H1 (cell line): ENCODE measurements around the gene LMTK2. TPM values are rescaled to one million over a fixed set of nuclear protein-coding genes. Genes with fewer than 3 reads are reported as not detected.

Experiments used
- CTCF ChIA-PET: fragments of 300-600 bp; sonication (Branson Sonifier 250); formaldehyde crosslinking; loops from one replicate; lab custom pipeline; 2021; ENCODE audit not compliant: partially characterized antibody; lab: Charles Lee
- POLR2A ChIA-PET: fragments of 300-600 bp; sonication (Branson Sonifier 250); formaldehyde crosslinking; loops from one replicate; lab custom pipeline; 2021; ENCODE audit warnings: inconsistent platforms; ENCODE audit not compliant: partially characterized antibody; lab: Charles Lee
- DNase-seq, 2 experiments: peaks; one replicate each; pipeline versions ENCODE4 v3.0.0 to v3.0.0-alpha.2; 2010 to 2022; ENCODE audit warnings: low spot score in 2 of 2, low read depth in 1 of 2, mixed read lengths in 1 of 2
- FAIRE-seq: peaks from 2 replicates; lab custom pipeline; 2011; peaks lifted over from hg19 to GRCh38; lab: Jason Lieb, UNC
- H2AFZ ChIP-seq: 2 replicates; pipeline ENCODE4 v1.8.1; 2012; ENCODE audit warnings: low read length, inconsistent platforms
- H2AK5ac ChIP-seq: 2 replicates; pipeline ENCODE4 v1.6.1; 2013; ENCODE audit warnings: low read depth, low read length
- H2BK120ac ChIP-seq: replicated peaks from 2 replicates; pipeline ENCODE3; 2013; ENCODE audit warnings: low read depth, low read length, inconsistent platforms
- H2BK12ac ChIP-seq: 2 replicates; pipeline ENCODE4 v1.6.1; 2013; ENCODE audit warnings: low read depth, low read length
- H2BK15ac ChIP-seq: 2 replicates; pipeline ENCODE4 v1.6.1; 2013; ENCODE audit warnings: low read length
- H2BK20ac ChIP-seq: 2 replicates; pipeline ENCODE4 v1.6.1; 2013; ENCODE audit warnings: low read length
- H2BK5ac ChIP-seq: 2 replicates; pipeline ENCODE4 v1.6.1; 2013; ENCODE audit warnings: low read depth, low read length
- H3K14ac ChIP-seq: 2 replicates; pipeline ENCODE4 v1.6.1; 2013; ENCODE audit warnings: inconsistent platforms; ENCODE audit not compliant: insufficient read length
- H3K18ac ChIP-seq: 2 replicates; pipeline ENCODE4 v1.6.1; 2013; ENCODE audit warnings: low read length; ENCODE audit errors: extremely low read depth
- H3K23ac ChIP-seq: 2 replicates; pipeline ENCODE4 v1.6.1; 2013; ENCODE audit warnings: inconsistent platforms; ENCODE audit not compliant: insufficient read length
- H3K23me2 ChIP-seq: 2 replicates; pipeline ENCODE4 v1.6.1; 2013; ENCODE audit warnings: low read depth, low read length
- H3K27ac ChIP-seq: 2 replicates; pipeline ENCODE4 v1.6.1; 2011; ENCODE audit warnings: low read depth, low read length, inconsistent platforms
- H3K27me3 ChIP-seq, 4 experiments: replicated peaks in 1 of 4; 1 replicate in 1 of 4; 2 replicates in 3 of 4; pipeline versions ENCODE4 v1.6.1 to v1.8.1; 2011 to 2013; ENCODE audit warnings: low read length in 3 of 4, mild to moderate bottlenecking in 3 of 4, inconsistent platforms in 2 of 4, mixed read lengths in 2 of 4, moderate library complexity in 1 of 4; ENCODE audit not compliant: control insufficient read depth in 3 of 4, insufficient read depth in 3 of 4; ENCODE audit errors: extremely low read depth in 1 of 4
- H3K36me3 ChIP-seq, 4 experiments: 2 replicates each; pipeline versions ENCODE4 v1.6.1 to v1.8.1; 2011 to 2013; ENCODE audit warnings: mild to moderate bottlenecking in 4 of 4, low read length in 3 of 4, moderate library complexity in 2 of 4, control low read depth in 1 of 4, inconsistent platforms in 1 of 4; ENCODE audit not compliant: insufficient read depth in 4 of 4, control insufficient read depth in 2 of 4
- H3K4ac ChIP-seq: replicated peaks from 2 replicates; pipeline ENCODE3; 2013; ENCODE audit warnings: low read length, low read depth, mixed read lengths, inconsistent platforms; ENCODE audit not compliant: insufficient read length
- H3K4me1 ChIP-seq, 4 experiments: replicated peaks in 1 of 4; 1 replicate in 1 of 4; 2 replicates in 3 of 4; pipeline versions ENCODE4 v1.6.1 to v1.8.1; 2011 to 2013; ENCODE audit warnings: low read length in 3 of 4, inconsistent platforms in 2 of 4, mixed read lengths in 1 of 4; ENCODE audit not compliant: insufficient read depth in 4 of 4, control insufficient read depth in 3 of 4
- H3K4me2 ChIP-seq, 2 experiments: 2 replicates each; pipeline versions ENCODE4 v1.6.1 to v1.8.1; 2011 to 2013; ENCODE audit warnings: low read depth in 2 of 2, low read length in 2 of 2, control low read depth in 1 of 2, inconsistent platforms in 1 of 2, mild to moderate bottlenecking in 1 of 2; ENCODE audit not compliant: insufficient read depth in 1 of 2
- H3K4me3 ChIP-seq, 4 experiments: fragments of 200-600, 300-600 bp in 1 of 4; sonication (generic), shearing (Covaris generic), sonication (Bioruptor Twin) in 1 of 4; 2 replicates each; pipeline versions ENCODE4 v1.5.1 to v1.8.1; 2011 to 2016; ENCODE audit warnings: low read length in 4 of 4, low read depth in 3 of 4, control low read depth in 2 of 4, inconsistent platforms in 2 of 4, mild to moderate bottlenecking in 2 of 4, mixed read lengths in 1 of 4, moderate library complexity in 1 of 4; ENCODE audit not compliant: insufficient read depth in 2 of 4; ENCODE audit errors: extremely low read depth in 1 of 4
- H3K56ac ChIP-seq: replicated peaks from 2 replicates; pipeline ENCODE3; 2013; ENCODE audit warnings: low read depth, mild to moderate bottlenecking, mixed read lengths, low read length, inconsistent platforms; ENCODE audit not compliant: insufficient read length
- H3K79me1 ChIP-seq: 2 replicates; pipeline ENCODE4 v1.6.1; 2013; ENCODE audit warnings: low read depth, low read length, control low read depth
- H3K79me2 ChIP-seq, 2 experiments: 2 replicates each; pipeline versions ENCODE4 v1.6.1 to v1.8.1; 2012 to 2013; ENCODE audit warnings: low read length in 2 of 2, mild to moderate bottlenecking in 2 of 2, inconsistent platforms in 1 of 2; ENCODE audit not compliant: insufficient read depth in 2 of 2, control insufficient read depth in 1 of 2
- H3K9ac ChIP-seq, 4 experiments: replicated peaks in 1 of 4; 1 replicate in 1 of 4; 2 replicates in 3 of 4; pipeline versions ENCODE4 v1.6.1 to v1.8.1; 2011 to 2013; ENCODE audit warnings: low read depth in 3 of 4, low read length in 3 of 4, control low read depth in 2 of 4, mild to moderate bottlenecking in 2 of 4, moderate library complexity in 2 of 4, inconsistent platforms in 1 of 4; ENCODE audit errors: extremely low read depth in 1 of 4
- H3K9me3 ChIP-seq, 2 experiments: 2 replicates each; pipeline versions ENCODE4 v1.6.1 to v1.8.1; 2012 to 2013; ENCODE audit warnings: mild to moderate bottlenecking in 2 of 2, moderate library complexity in 2 of 2, control low read depth in 1 of 2, inconsistent platforms in 1 of 2, low read depth in 1 of 2, low read length in 1 of 2, mixed read lengths in 1 of 2; ENCODE audit not compliant: insufficient read depth in 2 of 2
- H4K20me1 ChIP-seq, 2 experiments: replicated peaks in 1 of 2; 2 replicates each; pipeline versions ENCODE3 to v1.8.1; 2011 to 2013; ENCODE audit warnings: inconsistent platforms in 2 of 2, low read length in 2 of 2, mild to moderate bottlenecking in 1 of 2; ENCODE audit not compliant: insufficient read depth in 2 of 2, control insufficient read depth in 1 of 2
- H4K5ac ChIP-seq: 2 replicates; pipeline ENCODE4 v1.6.1; 2013; ENCODE audit warnings: low read length, low read depth, mixed read lengths, inconsistent platforms; ENCODE audit not compliant: insufficient read length
- H4K8ac ChIP-seq: 2 replicates; pipeline ENCODE4 v1.8.0; 2013; ENCODE audit warnings: mild to moderate bottlenecking, moderate library complexity, low read length, inconsistent platforms; ENCODE audit not compliant: insufficient read depth; ENCODE audit errors: extremely low read depth
- H4K91ac ChIP-seq: replicated peaks from 2 replicates; pipeline ENCODE3; 2013; ENCODE audit warnings: low read length, mixed read lengths, inconsistent platforms; ENCODE audit not compliant: insufficient read length
- ASH2L ChIP-seq: fragments of 200-600, 300-600 bp; sonication (generic); IDR thresholded peaks from one replicate; pipeline ENCODE4 v1.7.1; 2017; ENCODE audit warnings: low read length
- BACH1 ChIP-seq: IDR thresholded peaks from 2 replicates; pipeline ENCODE4 v1.6.1; 2012; ENCODE audit warnings: low read length, improper control_type of control experiment
- CEBPB ChIP-seq: IDR thresholded peaks from 2 replicates; pipeline ENCODE4 v1.6.1; 2012; ENCODE audit warnings: low read depth, low read length
- CTBP2 ChIP-seq: IDR thresholded peaks from 2 replicates; pipeline ENCODE4 v1.7.0; 2011; ENCODE audit warnings: borderline replicate concordance, mild to moderate bottlenecking, moderate library complexity, mixed read lengths, low read length; ENCODE audit not compliant: insufficient read depth, insufficient read length
- FOSL1 ChIP-seq: IDR thresholded peaks from 2 replicates; pipeline ENCODE4 v1.6.1; 2011; ENCODE audit warnings: mild to moderate bottlenecking, low read depth, low read length, moderate library complexity; ENCODE audit not compliant: insufficient read depth
- KDM4A ChIP-seq: IDR thresholded peaks from one replicate; pipeline ENCODE4 v1.7.1; 2012; ENCODE audit warnings: low read depth, mild to moderate bottlenecking, moderate library complexity, low read length, inconsistent platforms; ENCODE audit not compliant: severe bottlenecking
- MAFK ChIP-seq: IDR thresholded peaks from 2 replicates; pipeline ENCODE4 v1.6.1; 2012; ENCODE audit warnings: low read depth, mild to moderate bottlenecking, improper control_type of control experiment, low read length
- POU5F1 ChIP-seq: IDR thresholded peaks from 2 replicates; pipeline ENCODE4 v1.6.1; 2011; ENCODE audit warnings: low read depth, mild to moderate bottlenecking, low read length, moderate library complexity
- RFX5 ChIP-seq: IDR thresholded peaks from 2 replicates; pipeline ENCODE4 v1.6.1; 2011; ENCODE audit warnings: low read depth, low read length, improper control_type of control experiment, borderline replicate concordance
- RXRA ChIP-seq: IDR thresholded peaks from 2 replicates; pipeline ENCODE4 v1.6.1; 2011; ENCODE audit warnings: low read depth, mild to moderate bottlenecking, low read length, moderate library complexity; ENCODE audit not compliant: insufficient read depth
- SAP30 ChIP-seq: fragments of 300-600 bp; sonication (generic); IDR thresholded peaks from 2 replicates; pipeline ENCODE4 v1.7.1; 2012; ENCODE audit warnings: low read length, moderate library complexity, mild to moderate bottlenecking, inconsistent platforms; ENCODE audit not compliant: insufficient read depth, insufficient replicate concordance
- SIX5 ChIP-seq: IDR thresholded peaks from 2 replicates; pipeline ENCODE4 v1.6.1; 2011; ENCODE audit warnings: mild to moderate bottlenecking, low read depth, low read length
- TBP ChIP-seq: IDR thresholded peaks from 2 replicates; pipeline ENCODE4 v1.6.1; 2011; ENCODE audit warnings: low read depth, low read length, improper control_type of control experiment
- WGBS, 2 experiments: shearing (Covaris generic) in 1 of 2; methylation state at CpG; one replicate each; pipeline versions ENCODE4 v1.1.6 to v1.1.7; 2013 to 2015; ENCODE audit warnings: low lambda C conversion rate in 2 of 2, mixed read lengths in 2 of 2, inconsistent platforms in 1 of 2, low coverage in 1 of 2, missing lambda C conversion rate in 1 of 2; ENCODE audit not compliant: insufficient replicate concordance in 2 of 2, insufficient coverage in 1 of 2, insufficient read length in 1 of 2; ENCODE audit errors: extremely low coverage in 1 of 2, missing lambda C conversion rate in 1 of 2; 5-methylcytosine and 5-hydroxymethylcytosine counted together
- polyA plus RNA-seq, 7 experiments: library from polyadenylated mRNA; depleted of rRNA in 3 of 7; stranded (reverse) in 5 of 7; unstranded in 2 of 7; fragments of >200 nt in 5 of 7; fragments of 200-250 nt in 2 of 7; gene quantifications; 1 replicate in 5 of 7; 2 replicates in 1 of 7; 4 replicates in 1 of 7; pipeline versions ENCODE4 v1.2.1 to v1.2.3, GENCODE V29; 2011 to 2013; ENCODE audit warnings: missing spikeins in 2 of 7, mixed read lengths in 2 of 7
- total RNA-seq: library from RNA; stranded (reverse); fragmentation: NEBNext Ultra II Directional; extraction: Animal tissue kit (Norgen Biotek cat#: 25700); gene quantifications from 2 replicates; pipeline ENCODE4 v1.2.1, GENCODE V29; 2021
- TF ChIP-seq, protein P1 (sequence below): IDR thresholded peaks from 2 replicates; pipeline ENCODE4 v1.6.1; 2012; ENCODE audit warnings: inconsistent platforms

The LMTK2 gene
- total and polyA plus RNA-seq, 2 of the 8 experiments (the other 6 are each of a cell fraction or from before 2014, with no cell fraction given): 9.7 to 30.7 TPM

DNA sequence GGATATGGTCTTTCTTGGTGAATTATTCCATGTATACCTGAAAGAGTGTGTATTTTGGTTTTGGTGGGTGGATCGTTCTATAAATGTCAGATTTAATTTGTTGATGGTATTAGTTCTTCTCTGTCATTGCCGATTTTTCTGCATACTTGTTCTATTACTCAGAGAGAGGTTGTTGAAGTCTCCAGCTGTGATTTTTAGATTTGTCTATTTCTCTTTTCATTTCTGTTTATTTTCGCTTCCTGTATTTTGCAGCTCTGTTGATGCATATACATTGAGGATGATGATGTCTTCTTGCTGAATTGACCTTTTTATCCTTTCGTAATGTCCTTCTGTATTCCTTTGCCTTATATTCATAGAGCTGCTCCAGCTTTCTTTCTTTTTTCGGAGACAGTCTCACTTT is 92.5 kb downstream of the LMTK2 start:
- CTCF ChIA-PET: no interaction called here
- no peak overlapping the region for H2BK15ac ChIP-seq
- WGBS, 2 experiments: 87% methylated on average over 5 of the region's 5 CpGs; no CpG with 5 or more reads in 1 of the 2 experiments

More for the DNA sequence above, 92.5 kb downstream of the LMTK2 start:
- Histone ChIP-seq H3K9me3 (no peaks in the 10 kb centered on the region), H3K18ac (no peak overlapping the region), H3K79me2 (peaks cover 0 to 14% of the 10 kb centered on the region in 2 experiments; a peak in 3 of 4 replicates), H4K20me1 (peaks cover 2 to 14% of the 10 kb centered on the region in 2 experiments), H2BK120ac (no peak overlapping the region), H2BK5ac (no peak overlapping the region), H3K23me2 (no peaks in the 10 kb centered on the region; the same call in 1 of the 2 replicates), H3K9ac (no peak overlapping the region), H3K4ac (no peak overlapping the region), H3K36me3 (peaks cover 3 to 12% (median 6%) of the 10 kb centered on the region in 4 experiments; a peak in 7 of 8 replicates), H2AK5ac (no peak overlapping the region), H3K27ac (no peak overlapping the region), H3K79me1 (peaks cover 2% of the 10 kb centered on the region), H3K4me3 (no peak overlapping the region), H3K4me1 (no peaks in the 10 kb centered on the region), H2AFZ (no peak overlapping the region), H3K23ac (no peak overlapping the region), H2BK12ac (no peak overlapping the region), H4K5ac (no peak overlapping the region), H3K56ac (no peak overlapping the region), H4K8ac (no peak overlapping the region), H3K27me3 (no peaks in the 10 kb centered on the region), H3K14ac (no peak overlapping the region), H2BK20ac (no peak overlapping the region), H3K4me2 (no peak overlapping the region), H4K91ac (no peak overlapping the region)
- DNase-seq (no peak), FAIRE-seq (no peak)
- POLR2A ChIA-PET: no interaction called here
- TF ChIP-seq FOSL1: no peak
- no peak for TF ChIP-seq SIX5
- TF ChIP-seq, protein P1, sequence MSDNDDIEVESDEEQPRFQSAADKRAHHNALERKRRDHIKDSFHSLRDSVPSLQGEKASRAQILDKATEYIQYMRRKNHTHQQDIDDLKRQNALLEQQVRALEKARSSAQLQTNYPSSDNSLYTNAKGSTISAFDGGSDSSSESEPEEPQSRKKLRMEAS: no peak
- TF ChIP-seq RFX5: no peak
- no peak for TF ChIP-seq TBP
- no peak for TF ChIP-seq CTBP2
- no peak for TF ChIP-seq POU5F1
- no peak for TF ChIP-seq SAP30
- TF ChIP-seq BACH1: no peak
- no peak for TF ChIP-seq RXRA
- TF ChIP-seq KDM4A: no peak
- TF ChIP-seq MAFK: no peak
- no peak for TF ChIP-seq CEBPB
- no peak for TF ChIP-seq ASH2L
- TF ChIP-seq, all 59 proteins: peak for 0
